ENCODE results near the gene PPP6R3. TPM values are rescaled to one million over a fixed set of nuclear protein-coding genes. Genes with fewer than 3 reads are reported as not detected.
"Not testable (repeated sequence)": the region's sequence is repeated elsewhere in the genome, so short reads cannot be mapped to it uniquely, and the experiment has no call there.

The PPP6R3 gene
- polyA plus RNA-seq, 1 experiment = 58.5 TPM

DNA sequence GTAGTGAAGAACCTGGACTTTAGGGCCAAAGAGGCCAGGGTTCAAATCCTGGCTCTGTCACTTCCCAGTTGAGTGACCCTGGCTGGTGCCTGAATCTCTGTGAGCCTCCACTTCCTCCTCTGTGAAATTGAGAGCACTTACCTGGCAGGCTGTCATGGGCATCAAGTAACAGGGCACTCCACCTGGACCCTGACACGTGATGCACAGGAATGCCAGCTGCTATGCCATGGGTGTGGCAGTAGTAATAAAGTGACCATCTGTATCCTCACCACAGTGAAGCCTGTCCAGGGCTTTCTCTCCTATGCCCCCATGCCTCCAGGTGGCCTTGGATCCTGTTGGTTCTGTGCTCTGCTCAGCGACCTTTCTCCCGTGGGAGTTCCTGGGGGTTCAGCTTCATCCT is 29.8 kb upstream of the PPP6R3 start:
- CTCF ChIA-PET = no interaction called here
- TF ChIP-seq CTCF (IDR thresholded peaks at IDR 0.05; ENCODE audit: low read depth, low read length) = no peak
- Histone ChIP-seq H3K27ac (ENCODE audit: low read depth, low read length) (no peak overlapping the region), H3K27me3 (ENCODE audit: control insufficient read depth, insufficient read depth, low read length) (no peaks in the 10 kb centered on the region), H3K4me3 (ENCODE audit: low read depth, low read length) (no peak overlapping the region), H3K9me3 (ENCODE audit: control insufficient read depth, insufficient read depth, low read length) (peaks cover 22% of the 10 kb centered on the region)
- DNase-seq (ENCODE audit: low read depth, low spot score) = no peak
- POLR2A ChIA-PET = no interaction called here

- DNase-seq (ENCODE audit: low read depth, low spot score) = no peak
- CTCF ChIA-PET = interaction anchor here (1.4 kb wide), 1 partner anchor 175 kb away, joined by 3 read pairs; no protein-coding TSS in a partner anchor
Observed at GRCh38 chr11:68431984-68432645, 28.4 kb upstream of the PPP6R3 start.

GRCh38 chr11:68432874-68433273 is 27.7 kb upstream of the PPP6R3 start:
- POLR2A ChIA-PET = no interaction called here
- Histone ChIP-seq H3K9me3 (ENCODE audit: control insufficient read depth, insufficient read depth, low read length) (peaks cover 15% of the 10 kb centered on the region), H3K27me3 (ENCODE audit: control insufficient read depth, insufficient read depth, low read length) (no peaks in the 10 kb centered on the region), H3K4me3 (ENCODE audit: low read depth, low read length) (no peak overlapping the region), H3K27ac (ENCODE audit: low read depth, low read length) (no peak overlapping the region)
- CTCF ChIA-PET = no interaction called here
- no peak for DNase-seq (ENCODE audit: low read depth, low spot score)
- TF ChIP-seq CTCF (IDR thresholded peaks at IDR 0.05; ENCODE audit: low read depth, low read length) = no peak

More at GRCh38 chr11:68431984-68432645, 28.4 kb upstream of the PPP6R3 start:
- Histone ChIP-seq H3K4me3 (ENCODE audit: low read depth, low read length) (no peak overlapping the region), H3K27ac (ENCODE audit: low read depth, low read length) (no peak overlapping the region), H3K27me3 (ENCODE audit: control insufficient read depth, insufficient read depth, low read length) (no peaks in the 10 kb centered on the region), H3K9me3 (ENCODE audit: control insufficient read depth, insufficient read depth, low read length) (peaks cover 16% of the 10 kb centered on the region)
- no peak for TF ChIP-seq CTCF (IDR thresholded peaks at IDR 0.05; ENCODE audit: low read depth, low read length)
- POLR2A ChIA-PET = no interaction called here

GRCh38 chr11:68433541-68433940 is 27.0 kb upstream of the PPP6R3 start:
- DNase-seq (ENCODE audit: low read depth, low spot score) = no peak
- TF ChIP-seq CTCF (IDR thresholded peaks at IDR 0.05; ENCODE audit: low read depth, low read length) = no peak
- CTCF ChIA-PET = no interaction called here
- no peak overlapping the region for H3K4me3 ChIP-seq (ENCODE audit: low read depth, low read length)
- H3K27me3 ChIP-seq (ENCODE audit: control insufficient read depth, insufficient read depth, low read length) = no peaks in the 10 kb centered on the region
- POLR2A ChIA-PET = no interaction called here
- H3K27ac ChIP-seq (ENCODE audit: low read depth, low read length) = no peak overlapping the region
- peaks cover 11% of the 10 kb centered on the region for H3K9me3 ChIP-seq (ENCODE audit: control insufficient read depth, insufficient read depth, low read length)

- H3K27me3 ChIP-seq (ENCODE audit: control insufficient read depth, insufficient read depth, low read length); H3K27ac ChIP-seq (ENCODE audit: low read depth, low read length); DNase-seq (ENCODE audit: low read depth, low spot score); CTCF ChIA-PET; H3K4me3 ChIP-seq (ENCODE audit: low read depth, low read length); POLR2A ChIA-PET; H3K9me3 ChIP-seq (ENCODE audit: control insufficient read depth, insufficient read depth, low read length): not testable (repeated sequence)
Observed at GRCh38 chr11:68434159-68434558, 26.4 kb upstream of the PPP6R3 start.

Data from AG04450 (cell line).